Activated T-helper 1 cell treated with Interleukin-2 at 50 U/mL for 16 hours (primary cell): ENCODE results near the gene IDI1.

Experiments used
- DNase-seq: peaks from one replicate; pipeline ENCODE4 v3.0.0-alpha.2; 2020; ENCODE audit warnings: low read depth

The IDI1 gene

GRCh38 chr10:992871-993270 lies 56.0 kb downstream of the IDI1 start:
- DNase-seq: no peak

- DNase-seq: no peak
Observed at GRCh38 chr10:992467-992866, 56.5 kb downstream of the IDI1 start.

- no peak for DNase-seq
Observed at GRCh38 chr10:990808-991207, 58.1 kb downstream of the IDI1 start.
